ENCODE data around the gene SEC23B. TPM values are rescaled to one million over a fixed set of nuclear protein-coding genes. Genes with fewer than 3 reads are reported as not detected.

Gene SEC23B
- total and polyA plus RNA-seq, 2 of the 8 experiments (the other 6 are each of a cell fraction or from before 2014, with no cell fraction given), result 53.3 to 62.8 TPM

DNA sequence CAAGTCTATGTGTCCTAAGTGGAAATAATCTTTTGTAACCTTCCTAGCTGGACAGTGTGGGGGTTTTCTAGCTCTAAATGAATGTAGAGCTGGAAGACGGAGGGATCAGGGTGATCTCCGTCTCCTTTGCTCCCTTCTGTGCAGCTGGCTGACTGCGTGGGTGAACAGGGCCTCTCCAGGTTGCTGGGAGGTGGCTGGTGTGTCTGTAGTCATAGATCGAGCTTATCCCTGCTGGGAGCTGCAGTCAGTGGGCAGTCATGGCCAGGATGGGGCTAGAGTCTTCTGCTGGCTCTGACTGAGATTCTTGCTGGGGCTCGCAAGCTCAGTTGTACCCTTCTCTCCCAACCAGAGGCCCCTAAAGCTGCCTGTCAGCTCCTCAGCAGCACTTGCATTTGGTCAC lies 6.4 kb downstream of the SEC23B start:
- H3K27ac ChIP-seq (ENCODE audit: low read depth, low read length), result no peak overlapping the region
- peaks cover 4 to 54% (median 27%) of the 10 kb centered on the region in 4 experiments; a peak in 7 of 8 replicates for H3K36me3 ChIP-seq (ENCODE audit: control insufficient read depth in 2 of 4, insufficient read depth in 4 of 4, low read length in 3 of 4)
- no peaks in the 10 kb centered on the region for H3K4me1 ChIP-seq (replicated peaks in 1 of 4; ENCODE audit: control insufficient read depth in 3 of 4, insufficient read depth in 4 of 4, low read length in 3 of 4)
- no peaks in the 10 kb centered on the region; the same call in 1 of the 2 replicates for H3K79me1 ChIP-seq (ENCODE audit: low read depth, low read length)
- POLR2A ChIA-PET (ENCODE audit: partially characterized antibody), result no interaction called here
- H2BK120ac ChIP-seq (replicated peaks; ENCODE audit: low read depth, low read length), result no peak overlapping the region
- no peak overlapping the region for H3K14ac ChIP-seq (ENCODE audit: insufficient read length)
- DNase-seq (ENCODE audit: low read depth in 1 of 2, low spot score in 2 of 2), result no peak
- H3K79me2 ChIP-seq (ENCODE audit: control insufficient read depth in 1 of 2, insufficient read depth in 2 of 2, low read length in 2 of 2), result peaks cover 0 to 7% of the 10 kb centered on the region in 2 experiments; a peak in 2 of 4 replicates
- peak overlapping the region; percentile 14; the same call in 1 of the 2 replicates for H4K8ac ChIP-seq (ENCODE audit: extremely low read depth, insufficient read depth, low read length)
- H2BK5ac ChIP-seq (ENCODE audit: low read depth, low read length), result no peak overlapping the region
- H2AFZ ChIP-seq (ENCODE audit: low read length), result no peak overlapping the region
- H2BK20ac ChIP-seq (ENCODE audit: low read length), result no peak overlapping the region
- no peaks in the 10 kb centered on the region for H3K9me3 ChIP-seq (ENCODE audit: insufficient read depth in 2 of 2, low read depth in 1 of 2, low read length in 1 of 2)
- H3K9ac ChIP-seq (replicated peaks in 1 of 4; ENCODE audit: extremely low read depth in 1 of 4, low read depth in 3 of 4, low read length in 3 of 4), result no peak overlapping the region
- H2BK12ac ChIP-seq (ENCODE audit: low read depth, low read length), result no peak overlapping the region
- H3K23ac ChIP-seq (ENCODE audit: insufficient read length), result no peak overlapping the region
- H3K27me3 ChIP-seq (replicated peaks in 1 of 4; ENCODE audit: control insufficient read depth in 3 of 4, extremely low read depth in 1 of 4, insufficient read depth in 3 of 4, low read length in 3 of 4), result no peaks in the 10 kb centered on the region
- H3K56ac ChIP-seq (replicated peaks; ENCODE audit: insufficient read length, low read depth, low read length), result no peak overlapping the region
- no peak overlapping the region for H3K4me2 ChIP-seq (ENCODE audit: insufficient read depth in 1 of 2, low read depth in 2 of 2, low read length in 2 of 2)
- no peak for FAIRE-seq
- H3K4ac ChIP-seq (replicated peaks; ENCODE audit: insufficient read length, low read depth, low read length), result no peak overlapping the region
- H4K91ac ChIP-seq (replicated peaks; ENCODE audit: insufficient read length, low read length), result no peak overlapping the region
- H3K23me2 ChIP-seq (ENCODE audit: low read depth, low read length), result no peaks in the 10 kb centered on the region
- peaks cover 3 to 5% of the 10 kb centered on the region in 2 experiments for H4K20me1 ChIP-seq (replicated peaks in 1 of 2; ENCODE audit: control insufficient read depth in 1 of 2, insufficient read depth in 2 of 2, low read length in 2 of 2)
- 93% methylated on average over 5 of the region's 5 CpGs; no CpG with 5 or more reads in 1 of the 2 experiments for WGBS, 2 experiments (ENCODE audit: extremely low coverage in 1 of 2, insufficient coverage in 1 of 2, insufficient read length in 1 of 2, insufficient replicate concordance in 2 of 2, low coverage in 1 of 2, low lambda C conversion rate in 2 of 2, missing lambda C conversion rate in 1 of 2)
- no peak overlapping the region for H3K4me3 ChIP-seq (ENCODE audit: extremely low read depth in 1 of 4, insufficient read depth in 2 of 4, low read depth in 3 of 4, low read length in 4 of 4)
- H3K18ac ChIP-seq (ENCODE audit: extremely low read depth, low read length), result no peak overlapping the region
- CTCF ChIA-PET (ENCODE audit: partially characterized antibody), result no interaction called here
- H2AK5ac ChIP-seq (ENCODE audit: low read depth, low read length), result no peak overlapping the region
- no peak overlapping the region for H2BK15ac ChIP-seq (ENCODE audit: low read length)
- no peak overlapping the region for H4K5ac ChIP-seq (ENCODE audit: insufficient read length, low read depth, low read length)
- TF ChIP-seq PHF8 (conservative IDR thresholded peaks at IDR 0.05; ENCODE audit: low read depth, low read length), result no peak
- no peak for TF ChIP-seq SP2 (IDR thresholded peaks at IDR 0.05; ENCODE audit: low read length)
- no peak for TF ChIP-seq HDAC2 (IDR thresholded peaks at IDR 0.05; ENCODE audit: borderline replicate concordance in 1 of 2, low read depth in 2 of 2, low read length in 2 of 2)
- no peak for TF ChIP-seq EP300 (IDR thresholded peaks at IDR 0.05; ENCODE audit: borderline replicate concordance in 1 of 2, low read depth in 2 of 2, low read length in 2 of 2)
- TF ChIP-seq JUN (IDR thresholded peaks at IDR 0.05; ENCODE audit: low read depth, low read length), result no peak
- TF ChIP-seq POU5F1 (IDR thresholded peaks at IDR 0.05; ENCODE audit: low read depth, low read length), result no peak
- no peak for TF ChIP-seq YY1 (IDR thresholded peaks at IDR 0.05; ENCODE audit: low read depth, low read length)
- no peak for TF ChIP-seq SIRT6 (IDR thresholded peaks at IDR 0.05; ENCODE audit: low read length)

All from H1 (cell line).